ENCODE results near the gene HSPA4. TPM values are rescaled to one million over a fixed set of nuclear protein-coding genes. Genes with fewer than 3 reads are reported as not detected.

The HSPA4 gene
- total RNA-seq, 1 experiment from 2014 or later: 70.6 TPM

DNA sequence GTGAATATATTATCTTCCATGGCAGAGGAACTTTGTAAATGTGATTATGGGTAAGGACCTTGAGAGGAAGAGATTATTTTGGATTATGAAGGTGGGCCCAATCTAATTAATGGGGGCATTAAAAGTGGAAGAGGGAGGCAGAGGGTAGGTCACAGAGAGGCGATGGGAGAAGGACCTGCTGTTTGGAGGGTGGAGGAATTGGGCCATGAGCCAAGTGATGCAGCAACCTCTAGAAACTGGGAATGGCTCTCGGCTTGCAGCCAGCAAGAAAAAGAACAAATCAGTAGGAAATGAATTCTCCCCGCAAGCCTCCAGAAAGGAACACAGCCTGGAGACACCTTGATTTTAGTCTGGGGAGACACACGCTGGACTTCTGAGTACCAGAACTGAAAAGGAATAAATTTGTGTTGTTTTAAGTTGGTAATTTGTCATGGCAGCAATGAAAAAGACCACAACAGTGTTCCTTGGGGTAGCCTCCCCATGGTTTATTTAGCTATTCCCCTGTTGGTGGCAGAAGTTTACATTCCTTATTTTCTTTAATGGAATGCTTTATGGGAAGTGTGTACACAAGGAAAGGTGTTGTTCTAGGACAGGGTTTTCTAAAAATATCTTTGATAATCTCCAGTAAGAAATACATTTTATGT is 103.6 kb downstream of the HSPA4 start:
- Histone ChIP-seq H3K9ac (ENCODE audit: low read length) (no peak overlapping the region), H3K79me2 (ENCODE audit: low read length) (no peaks in the 10 kb centered on the region), H3K9me3 (ENCODE audit: low read length) (no peaks in the 10 kb centered on the region), H3K9me2 (replicated peaks; ENCODE audit: low read length) (no peaks in the 10 kb centered on the region), H3F3A (ENCODE audit: low read length, unreplicated experiment) (no peaks in the 10 kb centered on the region), H3K27me3 (ENCODE audit: low read length) (no peaks in the 10 kb centered on the region), H3K4me3 (ENCODE audit: low read length) (no peak overlapping the region), H2AFZ (ENCODE audit: low read length) (no peak overlapping the region), H3K4me2 (ENCODE audit: low read length) (no peak overlapping the region), H3K27ac (ENCODE audit: low read length) (no peak overlapping the region), H3K36me3 (ENCODE audit: low read depth, low read length) (no peaks in the 10 kb centered on the region), H3K4me1 (ENCODE audit: insufficient read depth, low read length) (no peaks in the 10 kb centered on the region), H4K20me1 (ENCODE audit: low read length) (no peaks in the 10 kb centered on the region)
- ChIA-PET CTCF (no interaction called here), POLR2A (ENCODE audit: unreplicated experiment) (no interaction called here)
- intact Hi-C loops (cut with micrococcal nuclease): no loop called here
- DNase-seq (no peak), ATAC-seq (no peak)
- no peak for TF ChIP-seq EZH2phosphoT487 (IDR thresholded peaks at IDR 0.05; ENCODE audit: borderline replicate concordance, low read length)
- TF ChIP-seq EZH2 (IDR thresholded peaks at IDR 0.05; ENCODE audit: low read length, unreplicated experiment): no peak
- TF ChIP-seq, protein P1, sequence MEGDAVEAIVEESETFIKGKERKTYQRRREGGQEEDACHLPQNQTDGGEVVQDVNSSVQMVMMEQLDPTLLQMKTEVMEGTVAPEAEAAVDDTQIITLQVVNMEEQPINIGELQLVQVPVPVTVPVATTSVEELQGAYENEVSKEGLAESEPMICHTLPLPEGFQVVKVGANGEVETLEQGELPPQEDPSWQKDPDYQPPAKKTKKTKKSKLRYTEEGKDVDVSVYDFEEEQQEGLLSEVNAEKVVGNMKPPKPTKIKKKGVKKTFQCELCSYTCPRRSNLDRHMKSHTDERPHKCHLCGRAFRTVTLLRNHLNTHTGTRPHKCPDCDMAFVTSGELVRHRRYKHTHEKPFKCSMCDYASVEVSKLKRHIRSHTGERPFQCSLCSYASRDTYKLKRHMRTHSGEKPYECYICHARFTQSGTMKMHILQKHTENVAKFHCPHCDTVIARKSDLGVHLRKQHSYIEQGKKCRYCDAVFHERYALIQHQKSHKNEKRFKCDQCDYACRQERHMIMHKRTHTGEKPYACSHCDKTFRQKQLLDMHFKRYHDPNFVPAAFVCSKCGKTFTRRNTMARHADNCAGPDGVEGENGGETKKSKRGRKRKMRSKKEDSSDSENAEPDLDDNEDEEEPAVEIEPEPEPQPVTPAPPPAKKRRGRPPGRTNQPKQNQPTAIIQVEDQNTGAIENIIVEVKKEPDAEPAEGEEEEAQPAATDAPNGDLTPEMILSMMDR (conservative IDR thresholded peaks at IDR 0.05; ENCODE audit: low read depth, low read length): no peak
- no TSS peak for BruUV-seq (replicated peaks)

Other genes with a start within 250 kb of the HSPA4 start
- 0.04 TPM in 1 of 2 replicates, not detected in the other for gene SOWAHA, start 238.7 kb upstream of the HSPA4 start, total RNA-seq (2014; rRNA removed)
- gene SHROOM1, start 221.4 kb upstream of the HSPA4 start, total RNA-seq (2014; rRNA removed): 13.6 and 15.7 TPM in 2 replicates
- not detected in 2 replicates for gene GDF9, start 185.5 kb upstream of the HSPA4 start, total RNA-seq (2014; rRNA removed)
- gene UQCRQ, start 185.4 kb upstream of the HSPA4 start, total RNA-seq (2014; rRNA removed): 190 and 198 TPM in 2 replicates
- 0.36 TPM in 1 of 2 replicates, not detected in the other for gene LEAP2, start 178.3 kb upstream of the HSPA4 start, total RNA-seq (2014; rRNA removed)
- 20.7 and 23.5 TPM in 2 replicates for gene AFF4, start 88.4 kb upstream of the HSPA4 start, total RNA-seq (2014; rRNA removed)
- gene ZCCHC10, start 25.5 kb upstream of the HSPA4 start, total RNA-seq (2014; rRNA removed): 3.7 and 6.1 TPM in 2 replicates